GM12801 (cell line): ENCODE data around the gene B3GALT6.

Source experiments
- CTCF ChIP-seq: IDR thresholded peaks from one replicate; pipeline ENCODE4 v1.5.1; 2011; ENCODE audit warnings: control low read depth; ENCODE audit not compliant: insufficient read length; ENCODE audit errors: extremely low read depth

The B3GALT6 gene

GRCh38 chr1:1239227-1239613 lies 7.2 kb downstream of the B3GALT6 start:
- no peak for TF ChIP-seq CTCF

GRCh38 chr1:1239614-1240347 lies 7.7 kb downstream of the B3GALT6 start:
- TF ChIP-seq CTCF, result no peak

- TF ChIP-seq CTCF, result no peak
These were observed 8.3 kb downstream of the B3GALT6 start for GRCh38 chr1:1240348-1240732.

- TF ChIP-seq CTCF, result no peak
These were observed 9.0 kb downstream of the B3GALT6 start for GRCh38 chr1:1240822-1241587.

- TF ChIP-seq CTCF, result no peak
These were observed 9.7 kb downstream of the B3GALT6 start for GRCh38 chr1:1241588-1242219.

GRCh38 chr1:1242461-1243265 lies 10.6 kb downstream of the B3GALT6 start:
- no peak for TF ChIP-seq CTCF

GRCh38 chr1:1243266-1243660 lies 11.2 kb downstream of the B3GALT6 start:
- no peak for TF ChIP-seq CTCF
